NCI-H146 treated with DMSO at 0.1 percent for 48 hours (cell line): ENCODE results near the gene LIX1.
"Not testable (repeated sequence)": the region's sequence is repeated elsewhere in the genome, so short reads cannot be mapped to it uniquely, and the experiment has no call there.

Experiments
- DNase-seq: peaks from one replicate; lab custom pipeline; 2025; ENCODE audit not compliant: unreplicated experiment; lab: John Stamatoyannopoulos, UW

The LIX1 gene

DNA sequence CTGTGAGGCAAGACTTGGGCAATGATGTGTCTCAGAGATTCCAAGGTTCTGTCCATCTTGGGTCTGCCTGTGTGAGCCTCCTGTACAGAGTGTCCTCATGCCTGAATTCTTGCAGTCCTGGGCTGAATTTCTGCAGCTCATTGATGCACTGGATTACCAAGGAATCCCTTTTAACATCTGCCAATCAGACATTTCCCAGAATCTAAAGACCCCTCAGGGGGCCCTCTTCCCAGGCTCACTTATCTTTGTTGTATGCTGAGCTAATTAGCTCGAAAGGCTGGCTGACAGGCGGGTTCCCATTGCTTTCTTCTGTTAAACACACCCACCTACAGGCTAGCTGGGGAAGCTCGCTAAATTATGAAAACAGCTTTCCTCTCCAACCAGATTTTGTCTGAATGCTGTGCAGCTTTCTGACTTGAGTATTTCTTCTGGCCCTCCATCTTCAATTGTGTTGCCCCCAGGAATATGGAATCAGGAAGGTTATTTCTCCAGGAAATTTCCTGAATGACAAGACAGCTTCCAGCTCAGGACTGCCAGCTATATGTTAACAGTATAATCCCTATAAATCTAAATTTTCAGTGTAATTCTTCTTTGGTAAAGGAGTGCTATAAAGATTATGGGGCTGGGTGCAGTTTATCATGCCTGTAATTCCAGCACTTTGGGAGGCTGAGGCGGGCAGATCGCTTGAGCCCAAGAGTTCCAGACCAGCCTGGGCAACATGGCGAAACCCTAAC is at the start of gene LIX1:
Gene LIX1, minus strand, starts transcription at position 91 of the 734 bp plus-strand sequence. Its CDS starts 35 bp downstream, at position 56.
- DNase-seq: peak; percentile 39

DNA sequence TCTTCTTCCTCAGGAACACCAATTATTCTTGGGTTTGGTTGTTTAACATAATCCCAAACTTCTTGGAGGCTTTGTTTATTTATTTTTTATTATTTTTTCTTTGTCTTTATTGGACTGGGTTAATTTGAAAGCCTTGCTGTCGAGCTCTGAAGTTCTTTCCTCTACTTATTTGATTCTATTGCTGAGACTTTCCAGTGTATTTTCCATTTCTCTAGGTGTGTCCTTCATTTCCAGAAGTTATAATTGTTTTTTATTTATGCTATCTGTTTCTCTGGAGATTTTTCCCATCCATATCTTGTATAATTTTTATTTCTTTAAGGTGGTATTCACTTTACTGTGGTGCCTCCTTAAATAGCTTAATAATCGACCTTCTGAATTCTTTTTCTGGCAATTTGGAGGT is 49.5 kb upstream of the LIX1 start:
- DNase-seq: no peak

DNA sequence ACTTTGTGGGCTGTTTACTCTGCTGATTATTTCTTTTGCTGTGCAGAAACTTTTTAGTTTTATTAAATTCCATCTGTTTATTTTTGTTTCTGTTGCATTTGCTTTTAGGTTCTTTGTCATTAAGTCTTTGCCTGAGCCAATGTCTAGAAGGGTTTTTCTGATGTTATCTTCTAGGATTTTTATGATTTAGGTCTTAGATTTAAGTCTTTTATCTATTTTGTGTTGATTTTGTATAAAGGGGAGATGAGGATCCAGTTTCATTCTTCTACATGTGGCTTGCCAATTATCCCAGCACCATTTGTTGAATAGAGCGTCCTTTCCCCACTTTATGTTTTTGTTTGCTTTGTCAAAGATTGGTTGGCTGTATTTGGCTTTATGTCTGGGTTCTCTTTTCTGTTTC is 47.1 kb upstream of the LIX1 start:
- DNase-seq: not testable (repeated sequence)

DNA sequence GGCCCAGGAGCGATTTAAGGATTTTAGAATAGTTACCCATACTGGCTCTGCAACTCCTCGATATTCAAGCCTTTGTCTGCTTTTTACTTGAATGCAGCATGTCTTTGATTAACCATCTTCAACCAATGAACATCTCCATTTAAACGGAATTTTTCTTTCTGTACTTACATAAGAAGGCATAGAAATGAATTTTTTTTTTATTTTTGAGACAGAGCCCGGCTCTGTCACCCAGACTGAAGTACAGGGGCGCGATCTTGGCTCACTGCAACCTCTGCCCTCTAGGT is 41.5 kb upstream of the LIX1 start:
- DNase-seq: no peak

DNA sequence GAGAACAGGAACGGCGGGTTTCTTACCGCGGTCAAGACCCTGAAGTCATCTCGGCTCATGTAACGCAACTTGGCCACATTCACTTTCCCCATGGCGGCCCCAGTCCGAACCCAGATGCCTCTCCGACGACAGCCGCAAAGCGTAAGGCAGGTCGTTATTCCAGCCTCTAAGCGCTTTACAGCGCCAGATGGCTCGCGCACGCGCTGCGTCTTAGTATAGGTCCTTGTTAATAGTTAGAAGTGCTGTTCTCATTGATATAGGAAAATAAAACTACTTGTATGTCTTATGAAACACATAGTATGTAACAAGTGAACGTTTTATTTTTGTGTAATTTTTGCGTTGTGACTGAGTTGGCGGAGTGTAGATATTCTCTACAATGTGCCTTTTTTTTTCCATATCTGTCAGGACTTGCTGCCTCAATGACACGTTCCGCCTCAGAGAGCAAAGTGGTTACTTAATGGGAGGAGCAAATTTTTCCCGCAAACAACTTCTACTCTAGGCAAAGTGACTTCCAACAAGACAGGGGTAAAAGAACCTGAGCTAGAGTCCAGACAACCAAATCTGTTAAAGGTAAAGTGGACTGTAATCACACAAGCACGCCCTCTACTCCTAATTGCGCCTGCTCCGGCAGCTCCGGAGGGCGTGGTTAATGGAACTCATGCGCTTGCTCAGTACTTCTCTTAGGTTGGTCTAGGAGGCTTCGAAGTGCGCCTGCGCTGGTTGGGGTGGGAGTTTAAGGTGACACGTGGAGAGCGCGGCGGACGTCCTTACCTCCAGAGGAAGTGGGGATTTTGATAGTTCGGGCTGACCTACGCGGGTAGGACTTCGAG is 40.9 kb upstream of the LIX1 start, which contains the start of gene RIOK2:
Gene RIOK2, minus strand, starts transcription at position 148 of the 830 bp plus-strand sequence. Its CDS starts 56 bp downstream, at position 92.
- peak; percentile 82 for DNase-seq

DNA sequence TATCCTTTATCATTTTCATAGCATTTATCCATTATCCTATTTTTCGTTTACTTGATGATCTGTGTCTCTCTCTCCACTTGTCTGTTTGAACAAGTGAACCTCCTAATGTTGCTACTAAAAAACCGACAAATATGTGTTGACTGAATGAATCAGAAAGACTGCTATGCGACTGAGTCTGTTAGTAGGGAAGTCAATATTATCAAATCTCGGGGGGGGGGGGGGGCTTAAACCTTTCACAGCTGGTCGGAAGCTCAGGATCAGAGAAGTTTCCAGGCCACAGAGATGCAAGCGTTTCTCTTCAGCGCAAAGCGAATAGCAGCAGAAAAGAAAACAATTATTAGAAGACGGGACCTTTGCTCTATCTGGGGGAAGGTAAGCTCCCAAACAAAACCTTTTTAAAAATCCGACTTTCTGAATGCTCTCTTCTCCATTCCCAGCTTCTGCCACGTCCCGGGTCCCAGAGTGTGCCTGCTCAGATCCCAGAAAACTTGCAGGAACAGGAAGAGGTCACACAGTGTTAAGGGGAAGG is 40.2 kb upstream of the LIX1 start:
- DNase-seq: no peak

DNA sequence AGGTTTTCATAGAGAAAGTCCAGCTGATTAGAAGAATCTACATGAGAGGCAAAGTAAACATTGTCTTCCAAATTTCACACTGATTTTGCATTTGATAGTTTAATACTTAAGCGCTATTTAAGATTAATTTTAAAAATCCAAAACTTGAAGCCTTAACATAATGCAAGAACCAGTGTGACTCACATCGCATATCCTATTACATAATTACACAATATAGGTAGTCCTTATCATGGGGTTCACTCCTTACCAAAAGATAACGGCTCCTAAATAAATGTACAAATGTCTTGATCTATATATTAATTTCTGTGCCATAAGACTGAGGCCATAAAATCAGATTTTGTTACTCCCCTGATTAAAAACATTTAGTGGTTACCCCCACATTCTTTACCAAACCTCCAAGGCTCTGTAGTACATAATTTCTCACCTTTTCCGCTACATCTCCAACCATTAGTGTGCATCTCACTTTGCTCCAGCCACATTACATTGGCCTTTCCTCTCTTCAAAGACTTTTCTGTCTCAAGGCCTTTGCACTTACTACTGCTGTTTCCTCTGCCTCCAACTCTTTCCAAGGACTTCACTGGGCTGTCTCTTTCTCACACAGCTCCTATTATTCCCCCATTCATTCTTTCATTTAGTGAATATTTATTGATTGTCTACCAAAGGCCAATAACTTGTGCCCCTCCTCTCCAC is 39.6 kb upstream of the LIX1 start:
- DNase-seq: no peak

DNA sequence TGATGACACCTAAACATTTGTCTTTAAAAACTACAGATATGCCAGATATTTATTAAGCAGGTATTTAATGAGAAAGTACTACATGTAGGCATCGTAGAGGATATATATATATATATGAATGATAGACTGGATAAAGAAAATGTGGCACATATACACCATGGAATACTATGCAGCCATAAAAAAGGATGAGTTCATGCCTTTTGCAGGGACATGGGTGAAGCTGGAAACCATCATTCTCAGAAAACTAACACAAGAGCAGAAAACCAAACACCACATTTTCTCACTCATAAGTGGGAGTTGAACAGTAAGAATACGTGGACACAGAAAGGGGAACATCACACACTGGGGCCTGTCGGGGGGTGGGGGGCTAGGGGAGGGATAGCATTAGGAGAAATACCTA is 37.0 kb upstream of the LIX1 start:
- DNase-seq: not testable (repeated sequence)

DNA sequence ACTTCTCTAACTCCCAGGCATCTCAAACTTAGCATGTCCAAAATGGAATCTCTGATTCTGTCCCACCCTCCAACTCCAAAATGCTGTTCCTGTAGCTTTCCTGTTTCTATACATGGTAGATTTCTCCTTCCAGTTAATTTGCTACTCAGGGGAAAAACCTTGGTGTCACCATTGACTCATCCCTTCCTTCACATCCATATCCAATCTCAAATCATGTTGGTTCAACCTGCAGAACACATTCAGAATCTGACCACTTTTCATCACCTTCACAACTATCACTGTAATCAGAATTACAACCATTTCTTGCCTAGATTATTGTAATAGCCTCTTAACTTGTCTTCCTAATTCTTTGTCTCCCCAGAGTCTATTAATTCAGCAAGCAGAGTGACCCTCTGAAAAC is 29.8 kb upstream of the LIX1 start:
- DNase-seq: no peak

DNA sequence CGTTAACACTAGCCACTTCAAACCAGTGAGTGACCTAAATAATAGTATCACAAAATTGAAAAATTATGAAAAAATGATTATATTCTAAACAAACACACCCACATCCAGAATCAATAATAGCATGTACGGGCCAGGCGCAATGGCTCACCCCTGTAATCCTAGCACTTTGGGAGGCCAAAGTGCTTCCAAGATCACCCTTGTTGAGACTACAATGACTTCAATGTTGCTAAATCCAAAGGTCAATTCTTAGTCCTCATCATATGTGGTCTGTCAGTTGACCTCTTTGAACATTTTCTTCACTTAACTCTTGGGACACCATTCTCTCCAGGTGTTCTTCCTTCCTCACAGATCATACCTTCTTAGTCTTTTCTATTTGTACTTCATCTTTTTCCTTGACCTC is 29.3 kb upstream of the LIX1 start:
- no peak for DNase-seq

DNA sequence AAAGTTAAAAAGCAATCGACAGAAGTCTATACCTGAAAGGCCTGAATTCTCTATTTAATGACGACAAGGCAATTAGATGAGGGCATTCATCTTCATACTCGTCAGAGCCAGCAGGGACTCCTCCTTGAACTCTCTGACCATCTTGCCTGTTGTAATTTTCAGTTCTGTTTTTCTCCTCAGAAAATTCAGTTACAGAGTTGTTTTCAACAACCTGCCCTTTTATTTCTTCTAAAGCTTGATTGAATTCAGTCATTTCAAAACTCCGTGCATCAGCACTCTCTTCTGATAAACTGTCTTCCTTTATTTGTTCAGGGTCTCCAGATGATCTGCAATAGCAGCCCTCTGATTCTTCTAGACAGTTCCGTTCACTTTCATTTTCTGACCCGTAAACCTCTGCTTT is 25.0 kb upstream of the LIX1 start:
- DNase-seq: no peak

DNA sequence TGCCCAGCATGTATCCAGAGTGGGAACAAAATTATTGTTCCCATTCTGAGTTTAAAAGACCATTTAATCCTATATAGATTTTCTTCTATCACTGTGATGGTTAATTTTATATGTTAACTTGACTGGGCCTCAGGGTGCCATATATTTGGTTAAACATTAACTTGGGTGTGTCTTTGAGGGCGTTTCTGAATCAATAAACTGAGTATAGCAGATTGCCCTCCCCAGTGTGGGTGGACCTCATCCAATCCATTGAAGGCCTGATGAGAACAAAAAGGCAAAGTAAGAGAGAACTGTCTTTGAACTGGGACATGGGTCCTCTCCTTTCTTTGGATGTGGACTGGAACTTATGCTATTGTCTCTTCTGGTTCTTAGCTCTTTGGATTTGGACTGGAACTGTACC is 23.3 kb upstream of the LIX1 start:
- DNase-seq: no peak

DNA sequence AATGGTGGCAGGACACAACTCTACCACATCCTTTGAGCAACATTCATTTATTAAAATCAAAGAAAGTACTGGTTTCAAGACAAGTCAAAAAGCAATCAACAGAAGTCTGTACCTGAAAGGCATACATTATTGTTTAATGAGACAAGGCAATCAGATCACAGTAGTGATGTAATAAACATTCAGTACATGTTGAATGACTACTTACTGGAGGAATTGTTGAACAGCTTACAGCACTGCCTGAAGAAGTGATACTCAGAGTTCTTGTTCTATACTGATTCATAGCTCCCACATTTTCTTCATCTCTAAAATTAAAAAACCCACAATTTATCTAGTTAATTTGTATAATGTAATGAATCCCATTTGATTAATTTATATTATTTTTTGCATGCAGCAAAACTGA is 22.4 kb upstream of the LIX1 start:
- no peak for DNase-seq

DNA sequence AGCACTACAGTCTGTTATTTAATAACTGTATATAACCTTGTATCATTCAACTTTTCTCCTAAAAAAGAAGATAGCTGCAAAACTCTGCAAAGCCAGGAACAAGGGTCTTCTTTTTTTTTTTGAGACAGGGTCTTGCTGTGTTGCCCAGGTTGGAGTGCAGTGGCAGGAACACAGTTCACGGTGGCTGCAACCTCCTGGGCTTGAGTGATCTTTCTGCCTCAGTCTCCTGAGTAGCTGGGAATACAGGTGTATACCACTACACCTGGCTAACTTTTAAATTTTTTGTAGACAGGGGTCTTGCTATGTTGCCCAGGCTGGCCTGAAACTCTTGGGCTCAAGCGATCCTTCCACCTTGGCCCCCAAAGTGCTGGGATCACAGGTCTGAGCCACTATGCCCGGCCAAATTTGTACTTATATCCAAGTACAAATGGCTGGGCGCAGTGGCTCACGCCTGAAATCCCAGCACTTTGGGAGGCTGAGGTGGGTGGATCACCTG is 21.4 kb upstream of the LIX1 start:
- DNase-seq: no peak

DNA sequence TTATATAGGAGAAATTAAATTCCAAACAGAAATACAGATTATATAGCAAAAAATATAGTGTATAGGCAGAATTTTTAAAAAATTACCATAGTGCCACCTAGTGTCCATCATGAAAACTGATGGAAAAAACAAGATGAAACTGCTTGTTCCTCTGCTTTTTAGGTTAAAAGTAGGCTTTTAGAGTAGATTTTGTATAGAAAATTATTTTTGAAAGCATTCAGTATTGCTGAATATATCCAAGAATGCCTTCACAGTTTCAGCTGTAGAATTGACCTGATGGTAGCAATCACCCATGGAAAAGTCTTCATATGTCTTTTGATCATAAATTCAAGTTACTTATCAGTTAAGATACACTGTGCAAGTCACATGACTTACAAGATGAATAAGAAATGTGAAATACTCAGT is 21.0 kb upstream of the LIX1 start:
- no peak for DNase-seq

DNA sequence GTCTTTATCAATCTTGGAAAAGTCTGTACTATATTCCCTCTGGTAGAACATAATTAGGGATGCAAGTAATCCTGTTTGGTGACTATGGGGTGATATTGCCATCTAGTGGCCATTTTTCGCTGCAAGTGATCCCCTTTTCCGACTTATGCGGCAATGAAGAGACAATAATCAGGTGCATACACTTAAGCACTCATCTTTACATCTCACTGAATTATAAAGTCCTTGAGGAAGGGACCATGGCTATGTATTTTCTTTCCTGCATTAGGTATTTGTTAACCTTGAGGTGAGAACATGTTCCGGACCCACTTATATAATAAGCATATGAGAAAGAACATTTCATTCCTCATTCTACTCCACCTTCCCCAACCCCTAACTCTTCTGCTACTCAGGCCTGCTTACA is 19.6 kb upstream of the LIX1 start:
- peak; percentile 46 for DNase-seq

DNA sequence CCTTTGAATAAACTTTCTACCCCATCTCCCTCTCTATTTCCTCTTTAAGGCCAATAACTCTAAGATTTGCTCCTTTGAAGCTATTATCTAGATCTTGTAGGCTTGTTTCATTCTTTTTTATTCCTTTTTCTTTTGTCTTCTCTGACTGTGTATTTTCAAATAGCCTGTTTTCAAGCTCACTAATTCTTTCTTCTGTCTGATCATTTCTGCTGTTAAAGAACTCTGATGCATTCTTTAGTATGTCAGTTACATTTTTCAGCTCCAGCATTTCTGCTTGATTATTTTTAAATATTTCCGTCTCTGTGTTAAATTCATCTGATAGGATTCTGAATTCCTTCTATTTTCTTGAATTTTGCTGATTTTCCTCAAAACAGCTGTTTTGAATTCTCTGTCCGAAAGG is 15.3 kb upstream of the LIX1 start:
- no peak for DNase-seq

DNA sequence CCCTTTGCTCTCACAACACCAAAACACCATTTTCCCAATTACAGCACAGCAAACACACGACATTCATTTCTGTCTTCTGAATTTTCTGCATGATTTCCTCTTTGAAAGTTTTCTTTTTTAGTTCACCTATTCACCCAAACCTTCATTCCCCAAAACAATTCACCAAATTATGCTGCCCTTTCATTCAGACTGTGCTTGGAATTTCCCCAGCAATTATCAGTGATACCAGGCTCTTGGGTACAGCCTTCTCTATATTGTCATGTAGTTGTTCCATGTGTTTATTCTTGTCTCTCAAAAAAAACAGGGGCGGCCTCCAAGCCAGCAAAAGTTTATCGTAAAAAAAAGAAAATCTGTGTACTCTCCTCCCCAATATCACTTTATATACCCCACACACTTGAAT is 9.0 kb upstream of the LIX1 start:
- no peak for DNase-seq

DNA sequence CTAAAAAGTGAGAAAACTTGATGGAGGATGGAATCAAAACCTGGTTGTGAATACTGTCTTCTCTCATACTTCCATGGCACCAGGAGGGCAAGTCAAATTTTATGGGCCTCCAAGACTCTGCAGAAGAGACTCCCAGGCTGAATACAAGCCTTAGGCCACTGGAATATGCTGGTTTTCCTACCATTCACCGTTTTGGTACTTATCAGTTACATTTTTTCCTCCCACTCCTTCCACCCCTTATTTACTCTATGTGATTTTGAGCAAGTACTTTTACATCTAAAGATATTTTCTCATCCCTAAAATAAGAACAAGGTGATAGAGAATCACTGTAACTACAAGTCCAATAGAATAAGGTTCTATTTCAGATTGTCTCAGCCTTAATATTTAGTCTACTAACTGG is 8.0 kb upstream of the LIX1 start:
- no peak for DNase-seq

DNA sequence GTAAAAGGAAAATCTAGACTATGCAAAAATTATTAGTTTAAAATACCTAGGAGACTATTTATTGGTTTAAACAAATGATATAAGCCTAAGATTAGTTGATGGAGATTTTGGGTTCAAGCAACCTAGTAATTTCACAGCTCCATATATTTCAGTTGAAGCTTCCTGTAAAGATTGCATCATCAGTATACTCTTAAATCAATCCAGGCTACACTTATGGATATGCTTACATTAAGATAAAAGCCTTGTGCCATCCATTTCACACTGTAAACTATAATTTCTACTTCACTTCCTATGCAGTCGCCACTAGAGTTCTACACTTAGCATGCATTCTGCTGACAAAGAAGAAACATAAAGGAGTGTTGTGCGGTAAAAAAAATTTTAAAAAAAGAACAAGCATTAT is 7.3 kb upstream of the LIX1 start:
- no peak for DNase-seq

DNA sequence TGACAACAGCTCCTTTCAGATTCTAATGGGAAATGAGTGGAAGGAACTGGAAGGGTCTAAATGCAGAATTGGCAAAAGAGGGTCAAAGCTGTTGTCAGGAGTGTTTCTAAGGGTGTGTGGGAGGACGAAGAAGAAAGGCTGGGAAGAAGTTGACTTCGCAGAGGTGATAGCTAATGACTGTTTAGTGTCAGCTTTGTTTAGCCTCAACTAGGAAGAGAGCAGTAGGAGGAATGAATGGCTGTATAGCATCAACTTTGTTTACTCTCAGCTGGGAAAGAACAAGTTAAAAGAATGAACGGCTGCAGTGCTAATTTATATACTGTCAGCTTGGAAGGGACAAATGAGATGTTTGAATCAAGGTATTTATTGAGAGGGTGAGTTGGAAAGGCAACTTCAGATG is 5.9 kb upstream of the LIX1 start:
- no peak for DNase-seq

DNA sequence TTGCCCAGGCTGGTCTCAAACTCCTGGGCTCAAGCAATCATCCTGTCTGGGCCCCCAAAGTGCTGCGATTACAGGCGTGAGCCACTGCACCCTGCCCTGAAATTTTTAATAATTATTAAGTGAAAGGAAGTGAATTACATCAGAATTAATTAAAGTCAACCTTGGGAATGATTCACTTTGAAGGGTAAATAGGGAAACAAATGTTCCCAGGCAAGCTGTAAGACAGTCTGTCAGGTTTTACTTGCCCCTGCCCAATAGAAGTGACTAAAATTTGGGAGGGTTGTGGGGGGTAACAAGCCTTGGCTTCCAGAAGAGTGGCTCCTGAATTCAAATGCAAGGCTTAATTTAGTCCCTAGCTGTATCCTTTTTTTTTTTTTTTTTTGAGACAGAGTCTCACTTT is 1.3 kb upstream of the LIX1 start:
- no peak for DNase-seq
